Colonic mucosa (tissue), 4 donors: ENCODE measurements around the gene SPCS2. TPM values are rescaled to one million over a fixed set of nuclear protein-coding genes. Genes with fewer than 3 reads are reported as not detected.
"Not testable (repeated sequence)": the region's sequence is repeated elsewhere in the genome, so short reads cannot be mapped to it uniquely, and the experiment has no call there.

Experiments used
- DNase-seq: peaks from one replicate; pipeline ENCODE4 v3.0.0-alpha.2; 2020
- H3K27ac ChIP-seq: fragments of 200-600 bp; one replicate; pipeline ENCODE4 v1.8.0; 2021
- H3K27me3 ChIP-seq: fragments of 200-600 bp; one replicate; pipeline ENCODE4 v1.8.0; 2021
- H3K36me3 ChIP-seq: fragments of 200-600 bp; one replicate; pipeline ENCODE4 v1.8.0; 2021
- H3K4me1 ChIP-seq: fragments of 200-600 bp; one replicate; pipeline ENCODE4 v1.8.0; 2021; ENCODE audit warnings: mild to moderate bottlenecking
- H3K4me3 ChIP-seq: fragments of 200-600 bp; one replicate; pipeline ENCODE4 v1.8.0; 2021
- H3K9ac ChIP-seq, 2 donors: one replicate each; pipeline ENCODE4 v1.7.0; 2013; ENCODE audit warnings: control low read depth in 2 of 2, low read depth in 2 of 2, low read length in 2 of 2
- H3K9me3 ChIP-seq: fragments of 200-600 bp; one replicate; pipeline ENCODE4 v1.8.0; 2021
- intact Hi-C: fragments of 100-400 bp; cut with DNase I; formaldehyde crosslinking; loops from one replicate; pipeline ENCODE4 v1.14.1; 2022
- total RNA-seq, 2 donors: library from RNA; stranded (reverse); fragmentation: NEBNext Ultra II Directional in 1 of 2; extraction: Animal tissue kit (Norgen Biotek cat#: 25700) in 1 of 2; gene quantifications; one replicate each; pipeline ENCODE4 v1.2.1, GENCODE V29; 2021
- TF ChIP-seq, protein P1 (sequence below): fragments of 200-600 bp; IDR thresholded peaks from one replicate; pipeline ENCODE4 v1.8.0; 2022; ENCODE audit warnings: antibody characterized with exemption, mild to moderate bottlenecking
- donor health status: healthy.
- donor health status: DM: no; HTN: no; CAD: no.
- donor health status: DM: no; HTN: no; CAD: no.

The SPCS2 gene
- total RNA-seq, 2 donors from 2014 or later = 147 to 180 TPM

DNA sequence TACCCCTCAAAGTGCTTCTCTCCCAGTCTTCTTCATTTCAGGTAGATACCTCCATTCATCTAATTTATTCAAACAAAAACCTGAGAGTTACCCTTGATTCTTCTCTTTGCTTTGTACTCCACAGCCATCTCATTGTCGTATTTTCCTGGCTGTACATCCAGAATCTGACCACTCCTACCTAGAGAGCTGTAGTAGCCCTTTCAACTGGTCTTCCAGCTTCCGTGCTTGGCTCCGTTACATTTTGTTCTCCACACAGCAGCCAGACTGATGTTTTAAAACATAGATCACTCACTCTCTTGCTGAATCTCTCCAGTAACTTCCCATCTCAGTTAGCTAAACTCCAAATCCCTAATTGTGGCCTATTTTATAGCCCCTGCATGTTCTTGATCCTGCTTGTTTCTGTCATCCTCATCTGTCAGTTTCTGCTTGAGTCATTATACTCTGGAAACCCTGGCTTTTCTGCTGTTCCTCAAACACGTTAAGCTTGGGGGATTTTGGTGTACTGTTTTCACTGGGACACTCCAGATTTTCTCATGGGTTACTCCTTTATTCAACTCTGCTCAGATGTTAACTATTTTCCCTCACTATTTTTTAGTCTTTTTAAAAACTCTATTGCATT lies 7.4 kb downstream of the SPCS2 start:
- Histone ChIP-seq H3K27me3 (no peaks in the 10 kb centered on the region), H3K9me3 (no peaks in the 10 kb centered on the region), H3K9ac (no peak overlapping the region), H3K36me3 (no peaks in the 10 kb centered on the region), H3K27ac (no peak overlapping the region), H3K4me1 (no peaks in the 10 kb centered on the region), H3K4me3 (no peak overlapping the region)
- TF ChIP-seq, protein P1, sequence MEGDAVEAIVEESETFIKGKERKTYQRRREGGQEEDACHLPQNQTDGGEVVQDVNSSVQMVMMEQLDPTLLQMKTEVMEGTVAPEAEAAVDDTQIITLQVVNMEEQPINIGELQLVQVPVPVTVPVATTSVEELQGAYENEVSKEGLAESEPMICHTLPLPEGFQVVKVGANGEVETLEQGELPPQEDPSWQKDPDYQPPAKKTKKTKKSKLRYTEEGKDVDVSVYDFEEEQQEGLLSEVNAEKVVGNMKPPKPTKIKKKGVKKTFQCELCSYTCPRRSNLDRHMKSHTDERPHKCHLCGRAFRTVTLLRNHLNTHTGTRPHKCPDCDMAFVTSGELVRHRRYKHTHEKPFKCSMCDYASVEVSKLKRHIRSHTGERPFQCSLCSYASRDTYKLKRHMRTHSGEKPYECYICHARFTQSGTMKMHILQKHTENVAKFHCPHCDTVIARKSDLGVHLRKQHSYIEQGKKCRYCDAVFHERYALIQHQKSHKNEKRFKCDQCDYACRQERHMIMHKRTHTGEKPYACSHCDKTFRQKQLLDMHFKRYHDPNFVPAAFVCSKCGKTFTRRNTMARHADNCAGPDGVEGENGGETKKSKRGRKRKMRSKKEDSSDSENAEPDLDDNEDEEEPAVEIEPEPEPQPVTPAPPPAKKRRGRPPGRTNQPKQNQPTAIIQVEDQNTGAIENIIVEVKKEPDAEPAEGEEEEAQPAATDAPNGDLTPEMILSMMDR = no peak
- intact Hi-C loops = no loop called here
- no peak for DNase-seq

DNA sequence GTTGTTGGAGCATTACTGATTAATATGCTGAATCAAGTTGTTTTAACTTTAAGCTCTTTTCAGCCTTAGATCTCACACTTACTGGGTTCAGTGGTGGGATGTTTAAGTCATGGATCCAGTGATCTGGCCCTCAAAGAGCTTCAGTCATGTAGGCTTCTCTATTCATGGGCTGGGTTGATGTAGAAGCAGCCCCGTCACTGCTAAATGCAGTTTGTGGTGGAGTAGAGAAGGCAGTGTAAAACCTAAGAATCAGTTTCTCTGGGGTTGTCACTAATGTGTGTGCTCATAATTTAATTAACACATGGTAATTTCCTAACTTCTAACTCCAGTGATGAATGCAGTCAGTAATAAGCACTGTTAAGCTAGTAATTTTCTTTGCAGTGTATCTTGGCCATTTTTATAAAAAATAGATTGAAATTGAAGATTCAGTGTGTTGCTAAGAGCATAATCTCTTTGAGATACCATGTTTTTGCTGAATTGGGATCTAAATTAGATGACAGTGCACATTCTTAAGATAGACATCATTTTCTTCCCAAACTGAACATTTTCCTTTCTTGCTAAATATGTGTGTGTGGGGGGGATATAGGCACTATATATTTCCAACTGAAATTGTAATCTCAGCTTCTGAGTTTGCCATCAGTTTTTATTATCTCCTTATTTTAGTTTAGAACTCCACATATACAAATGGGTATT lies 9.0 kb downstream of the SPCS2 start:
- TF ChIP-seq, protein P1 = no peak
- intact Hi-C loops = no loop called here
- no peak overlapping the region for H3K9ac ChIP-seq

DNA sequence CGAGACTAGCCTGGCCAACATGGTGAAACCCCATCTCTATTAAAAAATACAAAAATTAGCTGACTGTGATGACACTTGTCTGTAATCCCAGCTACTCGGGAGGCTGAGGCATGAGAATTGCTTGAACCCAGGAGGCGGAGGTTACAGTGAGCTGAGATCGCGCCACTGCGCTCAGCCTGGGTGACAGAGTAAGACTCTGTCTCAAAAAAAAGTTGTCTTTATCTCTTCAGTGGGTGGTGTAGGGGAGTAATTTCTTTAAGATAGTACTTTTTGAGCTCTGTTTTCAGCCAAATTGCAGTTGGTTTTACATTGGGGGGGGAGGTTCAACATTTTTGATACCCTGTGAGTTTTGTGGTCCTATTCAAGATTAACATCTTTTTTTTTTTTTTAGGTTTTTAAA lies 11.1 kb downstream of the SPCS2 start:
- H3K4me1 ChIP-seq, H3K27me3 ChIP-seq, H3K36me3 ChIP-seq, DNase-seq, H3K27ac ChIP-seq, intact Hi-C loops, H3K9ac ChIP-seq, H3K9me3 ChIP-seq, H3K4me3 ChIP-seq: not testable (repeated sequence)

More for the DNA sequence above, 9.0 kb downstream of the SPCS2 start:
- DNase-seq = no peak
- Histone ChIP-seq H3K36me3 (no peaks in the 10 kb centered on the region), H3K9me3 (no peaks in the 10 kb centered on the region), H3K27ac (no peak overlapping the region), H3K4me3 (no peak overlapping the region), H3K27me3 (no peaks in the 10 kb centered on the region), H3K4me1 (no peaks in the 10 kb centered on the region)

DNA sequence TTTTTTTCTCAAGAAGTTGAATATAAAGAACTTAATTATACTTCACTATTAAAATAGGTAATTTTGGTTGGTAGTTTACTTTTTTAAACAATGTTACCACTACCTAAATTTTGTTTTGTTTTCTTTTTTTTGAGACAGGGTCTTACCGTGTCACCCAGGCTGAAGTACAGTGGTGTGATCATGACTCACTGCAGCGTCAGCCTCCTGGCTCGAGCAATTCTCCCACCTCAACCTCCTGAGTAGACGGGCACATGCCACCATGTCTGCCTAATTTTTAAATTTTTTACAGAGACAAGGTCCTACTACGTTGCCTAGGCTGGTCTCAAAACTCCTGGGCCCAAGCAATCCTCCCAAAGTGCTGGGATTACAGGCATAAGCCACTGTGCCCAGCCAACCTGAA lies 17.6 kb downstream of the SPCS2 start:
- TF ChIP-seq, protein P1 = no peak
- no peaks in the 10 kb centered on the region for H3K36me3 ChIP-seq
- no peak overlapping the region for H3K27ac ChIP-seq
- no peaks in the 10 kb centered on the region for H3K9me3 ChIP-seq
- H3K4me1 ChIP-seq = no peaks in the 10 kb centered on the region
- H3K27me3 ChIP-seq = no peaks in the 10 kb centered on the region
- H3K4me3 ChIP-seq = no peak overlapping the region
- intact Hi-C loops = no loop called here
- no peak for DNase-seq
- no peak overlapping the region for H3K9ac ChIP-seq

DNA sequence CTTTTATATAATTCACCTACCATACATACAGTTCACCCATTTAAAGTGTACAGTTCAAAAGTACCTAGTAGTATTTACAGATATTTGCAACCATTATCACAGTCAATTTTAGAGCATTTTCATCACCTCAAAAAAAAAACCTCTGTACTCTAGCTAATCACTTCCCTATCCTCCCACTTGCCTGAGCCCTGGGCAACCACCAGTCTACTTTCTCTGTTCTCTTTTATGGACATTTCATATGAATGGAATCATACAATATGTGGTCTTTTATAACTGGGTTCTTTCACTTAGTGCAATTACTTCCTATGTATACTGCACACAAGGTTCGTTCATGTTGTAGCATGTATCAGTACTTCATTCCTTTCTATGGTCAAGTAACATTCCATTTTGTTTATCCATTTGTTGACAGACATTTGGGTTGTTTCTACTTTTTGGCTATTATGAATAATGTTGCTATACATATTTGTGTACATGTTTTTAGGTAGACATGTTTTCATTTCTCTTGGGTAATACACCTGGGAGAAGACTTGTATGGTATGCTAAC lies 21.9 kb downstream of the SPCS2 start:
- Histone ChIP-seq H3K9me3 (no peaks in the 10 kb centered on the region), H3K36me3 (no peaks in the 10 kb centered on the region), H3K27me3 (no peaks in the 10 kb centered on the region), H3K4me1 (no peaks in the 10 kb centered on the region), H3K4me3 (no peak overlapping the region), H3K27ac (no peak overlapping the region), H3K9ac (no peak overlapping the region)
- no peak for DNase-seq
- intact Hi-C loops = no loop called here
- TF ChIP-seq, protein P1 = no peak

DNA sequence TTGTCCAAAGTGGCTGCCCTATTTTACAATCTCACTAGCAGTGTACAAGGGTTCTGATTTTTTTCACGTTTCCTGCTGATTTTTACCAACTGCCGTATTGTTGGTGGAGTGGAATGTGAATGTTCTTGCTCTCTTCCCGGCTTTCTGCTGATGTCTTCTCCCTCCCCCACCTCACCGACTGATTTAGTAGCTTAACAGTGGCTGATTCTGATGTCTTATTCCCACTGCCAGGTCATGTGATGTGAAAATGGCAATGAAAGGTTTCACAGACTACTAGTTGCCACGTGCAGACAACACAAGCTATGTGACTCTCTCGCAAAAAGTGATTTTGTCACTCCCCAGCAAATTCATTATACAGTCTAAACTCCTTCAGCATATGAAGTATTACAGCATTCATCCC lies 22.4 kb downstream of the SPCS2 start:
- no peak overlapping the region for H3K27ac ChIP-seq
- H3K4me3 ChIP-seq = no peak overlapping the region
- H3K36me3 ChIP-seq = no peaks in the 10 kb centered on the region
- no peaks in the 10 kb centered on the region for H3K27me3 ChIP-seq
- TF ChIP-seq, protein P1 = no peak
- intact Hi-C loops = no loop called here
- H3K9ac ChIP-seq = no peak overlapping the region
- DNase-seq = no peak
- H3K9me3 ChIP-seq = no peaks in the 10 kb centered on the region
- no peaks in the 10 kb centered on the region for H3K4me1 ChIP-seq
